HG03378 (cell line): ENCODE measurements around the gene SDF4.
"Not testable (repeated sequence)": the region's sequence is repeated elsewhere in the genome, so short reads cannot be mapped to it uniquely, and the experiment has no call there.

Source experiments
- ATAC-seq: cut with Tn5 transposase; IDR thresholded peaks from one replicate; pipeline ENCODE4 v1.9.1; 2021; ENCODE audit warnings: mild to moderate bottlenecking, moderate library complexity; ENCODE audit not compliant: unreplicated experiment

Gene SDF4

DNA sequence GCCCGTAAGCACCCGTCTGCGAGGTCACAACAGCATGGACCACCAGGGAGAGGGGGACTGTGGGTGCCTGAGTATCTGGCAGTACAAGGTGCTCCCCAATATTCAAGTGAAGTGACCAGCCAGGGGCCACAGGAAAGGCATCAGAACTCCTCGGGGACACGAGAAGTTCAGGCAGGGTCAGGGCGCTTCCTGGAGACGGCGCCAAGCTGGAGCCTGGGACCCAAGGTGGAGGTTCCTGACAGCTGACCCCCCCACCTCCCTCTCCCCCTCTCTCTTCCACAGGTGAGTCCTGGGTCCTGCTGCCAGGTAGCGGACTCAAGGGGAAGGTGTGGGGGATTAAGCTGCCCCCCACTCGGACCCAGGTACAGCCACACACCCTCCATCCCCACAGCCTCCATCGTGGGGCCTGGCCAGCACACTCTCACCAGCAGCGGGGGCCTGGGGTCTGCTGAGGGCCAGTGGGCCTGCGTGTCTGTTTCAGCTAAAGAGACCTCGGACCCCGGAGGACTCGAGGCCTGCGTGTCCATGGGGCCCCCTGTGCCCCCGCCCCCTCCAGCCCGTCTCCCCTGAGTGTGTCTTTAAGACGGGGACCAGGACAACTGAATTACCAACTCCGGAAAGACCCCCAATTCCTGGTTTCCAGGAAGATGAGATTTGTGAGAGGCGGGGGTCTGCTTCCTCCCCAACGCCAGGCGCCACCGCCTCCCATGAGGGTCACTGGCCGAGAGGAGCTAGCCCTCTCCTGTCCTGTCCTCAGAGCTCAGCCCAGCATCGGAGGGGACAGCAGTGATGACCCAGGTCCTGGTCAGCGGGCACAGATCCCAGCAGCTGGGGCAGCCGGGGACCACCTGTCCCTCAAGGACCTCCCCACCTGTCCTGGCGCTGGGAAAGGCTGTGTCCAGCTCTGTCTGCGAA lies 31.6 kb downstream of the SDF4 start:
- ATAC-seq = no peak

DNA sequence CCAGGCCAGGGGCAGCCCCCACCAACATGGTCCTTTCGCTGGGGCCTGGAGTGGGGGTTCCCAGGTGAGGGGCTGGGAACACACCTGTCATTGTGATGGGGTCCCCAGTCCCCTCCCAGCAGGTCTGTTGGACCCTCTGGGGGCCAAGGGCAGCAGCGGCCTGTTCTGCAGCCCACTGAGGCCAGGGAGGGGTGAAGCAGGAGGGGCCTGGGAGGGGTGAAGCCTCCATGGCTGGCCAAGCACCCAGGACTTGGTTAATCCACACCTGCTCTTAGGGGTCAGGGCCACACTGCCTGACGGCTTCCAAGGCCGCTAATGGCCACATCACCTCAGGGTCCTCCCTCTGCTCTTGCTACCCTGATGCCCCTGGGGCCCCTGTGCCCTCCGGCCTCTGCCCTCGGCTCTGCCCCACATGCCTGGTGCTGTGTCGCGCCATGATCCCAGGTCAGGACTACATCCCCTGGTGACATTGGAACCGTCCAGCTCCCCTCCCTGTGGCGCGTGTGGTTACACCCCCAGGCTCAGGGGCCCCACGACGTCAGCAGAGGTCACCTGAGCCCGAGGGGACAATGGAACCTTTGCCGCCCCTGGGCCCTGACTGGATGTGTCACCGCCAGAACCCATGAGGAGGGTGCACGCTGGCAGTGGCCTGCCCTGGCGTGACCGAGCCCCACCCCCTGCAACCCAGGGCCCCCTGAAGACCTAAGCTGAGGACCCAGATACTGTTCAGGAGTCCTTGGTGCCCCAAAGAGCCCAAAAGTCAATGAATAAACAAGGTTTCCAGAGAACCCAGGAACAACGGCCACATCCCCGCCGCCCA lies 32.5 kb downstream of the SDF4 start:
- ATAC-seq = no peak

DNA sequence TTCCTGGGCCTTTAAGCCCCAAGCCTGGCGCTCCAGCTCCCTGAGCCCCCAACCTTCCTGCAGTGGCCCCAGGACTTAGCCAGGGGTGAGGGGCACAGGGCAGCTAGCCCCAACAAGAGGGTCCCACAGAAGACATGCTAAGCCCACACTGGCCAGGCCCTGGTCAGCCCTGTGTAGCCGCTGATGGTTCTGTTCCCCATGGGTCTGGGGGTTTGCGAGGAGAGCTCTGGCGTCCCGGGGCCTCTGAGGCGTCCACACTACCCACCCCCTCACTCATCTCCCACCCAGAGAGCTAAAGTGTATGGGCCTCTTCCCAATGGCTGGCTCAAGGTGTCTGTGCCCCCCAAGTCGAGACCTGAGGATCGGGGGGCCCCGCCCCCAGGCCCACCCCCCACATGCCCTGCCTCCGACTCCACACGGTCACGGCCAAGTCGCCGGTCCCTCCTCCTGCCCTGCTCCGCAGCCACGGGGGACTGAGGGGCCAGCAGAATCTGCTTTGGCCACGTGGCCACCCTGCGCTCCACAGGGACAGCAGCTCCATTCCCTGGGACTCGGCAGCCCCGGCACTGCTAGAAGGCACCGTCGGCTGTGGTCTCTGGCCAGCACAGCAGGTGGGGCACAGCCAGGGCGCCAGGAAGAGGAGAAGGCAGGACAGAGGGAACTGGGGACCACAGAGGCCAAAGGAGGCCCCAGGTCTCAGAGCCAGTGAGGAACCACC lies 33.2 kb downstream of the SDF4 start:
- ATAC-seq = no peak

DNA sequence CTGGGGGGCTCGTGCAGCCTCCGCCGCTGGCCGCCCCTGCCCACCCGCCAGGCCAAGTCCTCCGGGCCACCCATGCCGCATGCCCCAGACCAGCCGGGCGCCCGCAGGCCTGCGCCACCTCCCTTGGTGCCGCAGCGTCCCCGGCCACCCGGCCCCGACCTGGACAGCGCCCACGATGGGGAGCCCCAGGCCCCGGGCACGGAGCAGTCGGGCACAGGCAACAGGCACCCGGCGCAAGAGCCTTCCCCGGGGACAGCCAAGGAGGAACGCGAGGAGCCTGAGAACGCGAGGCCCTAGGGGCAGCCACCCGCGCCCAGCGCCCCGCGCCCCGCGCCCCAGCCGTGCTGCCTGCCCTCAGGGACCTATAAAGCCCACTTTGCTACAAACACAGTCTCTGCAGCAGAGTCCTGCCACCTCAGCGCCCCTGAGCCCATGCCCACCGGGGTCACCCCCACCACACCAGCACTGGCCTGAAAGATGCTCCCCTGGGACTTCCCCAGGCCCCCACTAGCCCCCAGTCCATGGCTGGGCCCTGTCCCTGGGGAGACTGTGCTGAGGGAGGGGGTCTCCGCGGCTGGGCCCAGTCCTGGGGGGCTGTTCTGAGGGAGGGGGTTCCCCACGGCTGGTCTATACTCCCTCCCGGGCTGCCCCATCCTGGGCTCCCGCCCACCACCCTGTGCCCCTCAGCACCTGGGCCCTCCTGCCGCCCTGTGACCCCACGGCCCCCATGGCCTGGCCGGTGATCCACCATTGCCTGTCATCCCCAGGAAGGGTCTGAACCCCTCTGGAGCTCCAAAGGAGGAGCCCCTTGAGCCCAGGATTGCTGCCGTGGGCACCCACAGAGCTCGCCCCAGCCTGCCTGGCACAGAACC lies 34.0 kb downstream of the SDF4 start:
- no peak for ATAC-seq

DNA sequence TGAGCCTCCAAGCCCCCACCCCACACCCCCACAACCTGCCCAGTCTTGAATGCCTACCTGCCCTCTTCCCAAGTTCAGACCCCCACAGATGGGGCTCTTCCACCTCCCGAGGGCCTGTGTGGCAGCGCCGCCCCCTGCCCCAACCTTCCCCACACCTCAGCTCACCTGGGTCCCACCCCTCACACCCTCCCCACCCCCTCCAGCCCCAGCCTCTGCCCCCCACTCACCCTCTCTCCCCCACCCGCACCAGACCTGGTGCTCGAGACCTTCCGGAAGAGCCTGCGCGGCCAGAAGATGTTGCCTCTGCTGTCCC lies 34.7 kb downstream of the SDF4 start:
- ATAC-seq = no peak

DNA sequence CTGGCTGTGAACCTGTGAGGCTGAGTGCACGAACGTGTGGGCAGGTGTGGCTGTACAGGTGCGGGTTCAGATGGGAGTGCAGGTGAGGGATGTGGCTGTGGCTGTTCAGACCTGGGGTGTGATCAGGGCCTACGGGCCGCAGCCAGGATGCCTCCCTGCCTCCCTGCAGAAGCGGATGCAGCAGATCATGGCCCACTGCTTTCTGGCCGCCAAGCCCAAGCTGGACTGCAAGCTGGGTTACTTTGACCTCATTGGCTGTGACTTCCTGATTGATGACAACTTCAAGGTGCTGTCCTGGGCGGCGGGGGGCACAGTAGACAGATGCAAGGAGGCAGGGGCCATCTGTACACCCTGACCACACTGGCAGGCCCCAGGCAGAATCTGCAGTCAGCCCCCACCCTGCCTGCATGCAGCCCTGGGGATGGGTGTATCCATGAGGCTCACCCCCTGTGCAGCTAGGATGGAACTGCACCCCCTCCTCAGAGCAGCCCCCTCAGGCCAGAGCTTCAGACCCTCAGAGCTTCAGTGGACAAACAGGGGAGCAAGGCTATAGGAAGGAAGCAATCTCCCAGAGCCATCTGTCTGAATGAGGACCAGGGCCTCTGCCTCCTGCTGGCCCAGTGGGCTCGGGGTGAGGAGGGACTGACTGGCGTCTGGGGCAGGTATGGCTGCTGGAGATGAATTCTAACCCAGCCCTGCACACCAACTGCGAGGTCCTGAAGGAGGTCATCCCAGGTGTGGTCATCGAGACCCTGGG lies 35.2 kb downstream of the SDF4 start:
- ATAC-seq = no peak

DNA sequence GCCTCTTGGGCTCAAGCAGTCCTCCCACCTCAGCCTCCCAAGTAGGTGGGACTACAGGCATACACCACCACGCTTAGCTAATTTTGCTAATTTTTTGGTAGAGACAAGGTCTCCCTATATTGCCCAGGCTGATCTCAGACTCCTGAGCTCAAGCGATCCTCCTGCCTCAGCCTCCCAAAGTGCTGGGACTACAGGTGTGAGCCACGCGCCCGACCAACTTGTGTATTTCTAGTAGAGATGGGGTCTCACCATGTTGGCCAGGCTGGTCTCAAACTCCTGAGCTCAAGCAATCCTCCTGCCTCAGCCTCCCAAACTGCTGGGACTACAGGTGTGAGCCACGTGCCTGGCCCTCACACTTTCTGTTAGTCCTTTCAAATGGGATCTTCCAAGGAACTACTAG lies 36.1 kb downstream of the SDF4 start:
- ATAC-seq = not testable (repeated sequence)

DNA sequence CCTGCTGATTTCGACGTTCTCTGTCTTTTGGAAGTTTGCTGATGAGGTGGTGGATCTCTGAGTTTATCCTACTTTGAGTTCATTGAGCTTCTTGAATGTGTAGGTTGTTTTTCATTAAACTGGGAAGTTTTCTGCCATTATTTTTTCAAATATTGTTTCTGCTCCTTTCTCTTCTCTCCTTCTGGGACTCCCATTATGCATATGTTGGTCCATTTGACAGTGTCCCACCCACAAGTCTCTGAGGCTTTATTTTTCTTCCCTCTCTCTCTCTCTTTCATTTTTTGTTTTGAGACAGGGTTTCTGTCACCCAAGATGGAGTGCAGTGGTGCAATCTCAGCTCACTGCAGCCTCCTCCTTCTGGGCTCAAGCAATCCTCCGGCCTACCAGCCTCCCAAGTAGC lies 37.1 kb downstream of the SDF4 start:
- no peak for ATAC-seq

DNA sequence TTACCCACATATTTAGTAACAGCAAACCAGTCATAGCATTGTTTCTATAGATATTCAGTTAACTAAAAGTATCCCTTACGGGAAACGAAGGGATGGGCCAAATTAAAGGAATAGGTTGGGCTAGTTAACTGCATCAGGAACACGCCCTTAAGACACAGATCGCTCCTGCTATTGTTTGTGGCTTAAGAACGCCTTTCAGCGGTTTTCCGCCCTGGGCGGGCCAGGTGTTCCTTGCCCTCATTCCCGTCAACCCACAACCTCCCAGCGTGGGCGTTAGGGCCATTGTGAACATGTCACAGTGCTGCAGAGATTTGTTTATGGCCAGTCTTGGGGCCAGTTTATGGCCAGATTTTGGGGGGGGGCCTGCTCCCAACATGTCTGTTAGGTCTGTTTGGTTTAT lies 40.1 kb downstream of the SDF4 start:
- ATAC-seq = no peak

DNA sequence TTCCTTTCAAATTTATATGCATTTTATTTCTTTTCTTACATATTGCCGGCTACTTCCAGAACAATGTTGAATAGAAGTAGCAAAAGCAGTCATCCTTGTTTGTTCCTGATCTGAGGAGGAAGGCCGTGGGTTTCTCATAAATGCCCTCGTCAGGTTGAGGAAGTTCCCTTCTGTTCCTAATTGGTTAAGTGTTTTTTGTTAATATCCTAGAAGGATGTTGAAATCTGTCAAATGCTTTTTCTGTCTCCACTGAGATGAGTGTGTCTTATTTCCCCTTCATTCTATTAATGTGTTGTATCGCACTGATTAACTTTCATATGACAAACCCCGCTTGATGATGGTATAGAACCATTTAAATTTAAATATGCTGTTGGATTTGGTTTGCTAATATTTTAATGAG lies 42.7 kb downstream of the SDF4 start:
- ATAC-seq = no peak

DNA sequence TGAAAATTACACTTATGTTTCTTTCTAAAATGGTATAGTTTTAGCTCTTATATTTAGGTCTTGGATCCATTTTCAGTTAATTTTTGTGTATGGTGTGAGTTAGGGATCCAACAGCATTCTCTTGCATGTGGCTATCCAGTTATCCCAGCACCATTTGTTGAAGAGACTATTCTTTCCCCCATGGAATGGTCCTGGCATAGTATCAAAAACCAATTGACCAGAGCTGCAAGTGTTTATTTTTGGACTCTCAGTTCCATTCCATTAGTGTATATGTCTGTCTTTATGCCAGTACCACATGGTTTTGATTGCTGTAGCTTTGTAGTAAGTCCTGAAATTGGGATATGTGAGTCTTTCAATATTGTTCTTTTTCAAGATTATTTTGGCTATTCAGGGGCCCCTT lies 43.9 kb downstream of the SDF4 start:
- ATAC-seq = no peak

DNA sequence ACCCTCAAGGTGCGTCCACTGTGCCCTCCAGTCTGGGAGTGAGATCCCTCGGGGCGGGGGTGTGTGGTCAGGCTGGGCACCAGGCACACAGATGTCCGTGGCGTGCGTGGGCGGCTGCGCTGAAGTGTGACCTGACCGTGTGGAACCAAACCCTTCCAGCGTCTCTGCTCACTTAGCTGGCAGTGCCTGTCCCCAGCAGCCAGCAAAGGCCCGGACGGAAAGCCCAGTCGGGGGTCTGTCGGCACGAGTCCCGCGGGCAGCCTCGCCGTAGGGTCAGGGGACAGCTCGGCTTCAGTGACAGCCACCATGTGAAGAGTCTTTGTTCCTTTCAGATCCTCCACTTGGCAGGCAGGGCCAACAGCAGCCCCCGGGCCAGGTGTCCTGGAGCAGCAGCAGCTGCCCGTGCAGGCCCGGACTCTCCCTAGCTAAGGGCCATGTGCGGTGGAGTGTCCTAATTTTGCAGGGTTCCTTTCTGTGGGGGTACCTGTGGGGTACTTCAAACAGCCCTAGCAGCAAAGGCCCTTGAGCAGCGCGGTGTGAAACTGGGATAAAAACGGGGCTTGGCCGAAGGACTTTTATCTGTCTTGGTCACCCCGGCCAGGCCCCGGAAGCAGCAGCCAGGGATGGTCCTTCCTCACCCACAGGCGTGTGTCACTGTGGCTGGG lies 46.6 kb downstream of the SDF4 start:
- no peak for ATAC-seq

DNA sequence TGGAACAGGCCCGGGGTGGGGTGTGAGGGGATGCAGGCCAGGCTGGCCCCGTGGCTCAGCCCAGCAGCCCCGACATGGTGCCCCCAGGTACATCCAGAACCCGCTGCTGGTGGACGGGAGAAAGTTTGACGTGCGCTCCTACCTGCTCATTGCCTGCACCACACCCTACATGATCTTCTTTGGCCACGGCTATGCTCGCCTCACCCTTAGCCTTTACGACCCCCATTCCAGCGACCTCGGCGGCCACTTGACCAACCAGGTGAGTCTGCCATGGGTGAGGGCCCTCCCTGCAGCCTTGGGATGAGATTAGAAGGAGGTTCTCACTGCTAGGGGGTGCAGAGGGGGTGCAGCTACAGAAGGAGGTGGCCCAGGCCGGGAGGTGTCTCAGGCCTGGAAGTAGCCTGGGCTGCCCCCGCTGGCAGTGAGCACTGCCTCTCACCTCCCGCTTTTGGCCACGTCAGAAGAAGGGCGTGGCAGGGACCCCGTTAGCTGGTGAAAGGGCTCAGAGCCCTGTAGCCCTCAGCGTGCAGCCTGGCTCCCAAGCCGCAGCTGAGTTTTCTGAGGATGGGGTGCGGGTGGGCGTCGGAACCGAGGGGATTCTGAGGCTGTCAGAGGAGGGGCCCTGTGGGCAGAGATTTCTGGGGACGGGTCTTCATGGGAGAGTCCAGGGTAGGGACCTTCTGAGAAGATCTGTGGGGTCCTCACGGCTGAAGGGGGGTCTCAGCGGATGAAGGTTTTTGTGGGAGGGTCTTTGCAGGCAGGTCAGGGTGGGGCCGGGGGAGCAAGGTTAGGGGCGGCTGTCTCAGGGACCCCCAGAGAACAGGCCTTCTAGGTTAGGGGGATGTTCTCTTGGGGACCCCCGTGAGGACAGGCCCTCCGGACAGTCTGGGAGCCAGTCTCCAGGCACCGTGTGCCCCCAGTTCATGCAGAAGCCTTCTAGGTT lies 47.7 kb downstream of the SDF4 start:
- ATAC-seq = no peak

DNA sequence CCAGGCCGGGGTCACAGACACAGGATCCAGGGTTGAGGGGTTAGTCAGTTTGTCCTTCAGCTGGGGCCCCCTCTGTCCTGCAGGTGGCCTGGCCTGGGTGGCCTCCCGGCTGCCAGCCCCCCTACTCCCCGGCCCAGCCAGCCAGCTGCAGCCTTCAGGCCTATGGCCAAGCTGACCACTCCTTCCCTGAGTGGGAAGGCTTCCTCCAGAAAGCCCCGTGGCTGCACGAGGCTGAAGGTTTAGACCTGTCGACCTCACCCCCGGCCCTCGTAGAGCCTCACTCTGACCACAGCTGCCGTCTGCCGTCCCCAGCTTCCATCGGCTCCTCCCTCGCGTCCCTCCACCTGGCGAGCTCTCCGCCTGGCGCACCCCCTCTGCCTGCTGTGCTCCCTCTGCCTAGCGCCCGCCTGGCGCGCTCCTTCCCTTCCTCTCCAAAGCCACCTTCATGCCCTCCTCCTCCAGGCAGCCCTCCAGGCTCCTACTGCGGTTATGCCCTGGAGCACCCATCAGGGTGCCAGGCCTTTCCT lies 48.5 kb downstream of the SDF4 start:
- no peak for ATAC-seq

DNA sequence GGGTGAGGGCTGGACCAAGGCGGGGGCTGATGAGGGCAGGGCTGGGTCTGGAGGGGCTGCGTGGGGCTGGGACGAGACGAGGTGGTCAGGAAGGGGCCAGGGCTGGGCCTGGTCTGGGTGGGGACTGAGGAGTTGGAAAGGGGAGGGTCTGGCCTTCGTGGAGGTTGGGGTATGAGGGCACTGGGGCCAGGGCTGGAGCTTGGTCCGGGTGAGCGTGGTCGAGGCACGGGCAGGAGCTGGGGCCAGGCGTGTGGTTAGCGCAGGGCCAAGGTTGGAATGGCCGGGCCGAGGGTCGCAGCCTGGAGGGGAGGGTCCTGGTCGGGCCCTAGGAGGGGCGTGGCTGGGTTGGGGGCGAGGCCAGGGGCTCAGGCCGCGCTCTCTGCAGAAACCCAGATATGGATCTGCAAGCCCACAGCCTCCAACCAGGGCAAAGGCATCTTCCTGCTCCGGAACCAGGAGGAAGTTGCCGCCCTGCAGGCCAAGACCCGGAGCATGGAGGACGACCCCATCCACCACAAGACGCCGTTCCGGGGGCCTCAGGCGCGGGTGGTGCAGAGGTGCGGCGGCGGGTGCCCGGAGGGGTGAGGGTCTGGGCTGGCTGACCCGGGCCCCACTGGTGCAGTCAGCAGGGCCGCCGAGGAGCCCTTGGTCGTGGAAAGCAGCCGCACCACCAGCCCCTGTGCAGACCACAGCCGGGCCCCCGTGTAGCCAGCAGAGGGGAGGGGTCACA lies 49.1 kb downstream of the SDF4 start:
- ATAC-seq = no peak

DNA sequence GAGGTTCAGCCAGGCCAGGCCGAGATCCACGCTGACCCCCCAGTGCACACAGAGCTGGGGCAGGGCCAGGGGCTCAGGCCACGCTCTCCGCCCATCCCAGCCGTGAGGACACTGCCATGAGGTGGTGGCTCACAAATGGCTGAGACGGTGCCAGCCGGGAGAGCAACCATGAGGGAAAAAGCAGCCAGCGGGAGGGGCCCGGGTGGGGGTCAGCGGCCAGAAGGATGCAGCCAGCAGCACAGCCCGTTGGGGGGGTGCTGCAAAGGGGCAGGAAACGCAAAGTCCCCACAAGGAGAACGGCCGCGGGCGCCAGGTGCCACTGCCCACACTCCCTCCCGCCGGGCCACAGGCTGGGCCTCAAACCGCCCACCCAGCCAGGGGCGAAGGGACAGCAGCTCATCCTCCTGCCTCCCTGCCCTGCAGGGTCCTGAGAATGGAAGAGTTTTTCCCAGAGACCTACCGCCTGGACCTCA lies 49.8 kb downstream of the SDF4 start:
- ATAC-seq = no peak
